Femur (tissue), 1 donor: ENCODE data around the gene PPFIBP2.

ENCODE experiments used
- DNase-seq: peaks from one replicate; pipeline ENCODE4 v3.0.0-alpha.2; 2017

PPFIBP2 gene

DNA sequence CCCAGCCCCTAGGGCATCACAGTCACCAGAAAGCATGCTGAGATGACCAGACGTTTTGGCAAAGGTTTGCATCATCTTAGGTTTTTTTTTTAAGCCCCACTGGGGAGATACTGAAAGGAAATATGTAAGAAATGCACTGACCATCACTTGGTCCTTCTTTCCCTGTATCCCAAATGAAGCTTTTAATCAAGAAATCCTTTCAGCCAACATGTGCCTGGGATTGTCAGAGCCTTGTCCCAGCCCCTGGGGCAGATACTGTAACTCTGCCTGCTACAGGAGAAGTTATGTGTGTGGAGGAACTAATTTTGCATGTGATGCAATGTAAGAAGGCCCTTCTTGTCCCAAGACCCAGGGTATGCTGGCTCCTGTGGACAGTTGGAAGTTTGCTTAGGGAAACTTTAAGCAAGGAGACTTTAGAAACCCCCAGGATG, 65.6 kb downstream of the PPFIBP2 start:
- peak; percentile 61 for DNase-seq

DNA sequence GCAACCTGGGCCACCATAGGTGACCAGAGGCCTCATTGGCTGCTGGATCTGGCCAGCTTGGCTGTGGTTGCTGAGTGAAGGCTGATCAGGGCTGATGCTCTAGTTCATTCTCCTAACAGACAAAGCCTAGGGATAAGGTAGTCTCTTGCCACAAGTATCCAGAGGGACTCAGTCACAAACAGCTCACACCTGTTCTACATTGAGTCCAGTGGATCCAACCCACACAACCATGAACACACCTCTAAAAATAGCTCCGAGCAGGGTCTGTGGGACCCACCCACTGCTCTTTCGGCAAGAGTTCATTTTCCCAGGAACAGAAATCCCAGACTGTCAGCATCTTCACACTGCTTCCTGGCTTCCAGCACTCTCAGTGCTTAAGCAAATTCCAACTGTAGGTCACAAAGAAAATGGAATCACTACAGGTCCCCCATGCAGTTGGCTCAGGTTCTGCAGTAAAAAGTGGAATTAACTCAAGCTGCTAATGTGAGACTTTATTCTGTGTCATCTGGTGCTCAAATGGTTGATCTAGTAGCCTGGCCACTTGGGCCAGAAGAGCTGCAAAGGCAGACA, 67.3 kb downstream of the PPFIBP2 start:
- no peak for DNase-seq

DNA sequence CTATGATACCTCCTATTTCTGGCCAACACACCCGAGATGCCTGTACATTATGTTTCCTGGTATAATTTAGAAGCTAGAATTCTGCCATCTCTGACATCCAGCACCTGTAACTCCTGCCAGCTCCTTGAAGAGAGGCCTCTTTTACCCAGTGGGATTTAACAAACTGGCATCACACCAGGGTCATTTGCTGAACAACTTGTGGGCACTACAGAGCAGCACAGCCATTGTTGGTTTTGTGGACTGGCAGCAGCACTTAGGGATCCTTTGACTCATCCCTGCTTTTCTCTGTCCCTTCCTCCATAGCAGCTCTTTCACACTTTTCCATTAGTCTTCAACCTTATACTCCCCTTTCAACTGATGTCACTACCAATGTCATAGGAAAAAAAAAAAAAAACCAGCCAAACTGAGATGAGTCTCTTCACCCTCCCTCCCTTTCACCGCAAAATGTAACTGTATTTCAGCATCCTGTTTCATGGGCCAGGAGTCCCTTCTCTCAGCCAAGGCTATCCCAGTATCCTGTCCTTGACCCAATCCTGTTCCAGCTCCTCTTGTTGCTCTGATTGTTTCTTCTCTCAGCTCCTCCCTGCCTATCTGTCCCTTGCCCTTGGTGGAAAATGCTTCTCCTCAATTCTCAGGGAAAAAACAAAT, 68.7 kb downstream of the PPFIBP2 start:
- DNase-seq: no peak

DNA sequence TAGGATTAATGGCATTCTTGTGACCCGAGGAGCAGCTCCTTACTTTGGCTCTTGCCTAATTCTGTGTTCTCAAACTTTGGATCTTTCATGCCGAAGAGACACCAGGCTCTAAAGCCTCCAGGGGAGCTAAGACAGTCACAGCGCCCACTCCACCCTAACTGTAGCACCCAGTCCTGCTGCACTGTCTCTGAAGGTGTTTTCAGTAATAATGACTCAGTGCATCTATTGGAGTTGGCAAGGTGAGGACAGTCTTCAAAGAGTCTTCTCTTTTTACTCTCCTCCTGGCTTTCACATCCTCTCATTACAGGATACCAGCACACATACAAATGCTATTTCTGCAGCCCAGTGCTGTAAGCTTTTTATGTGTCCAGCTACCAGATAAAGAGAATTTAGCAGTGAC, 69.4 kb downstream of the PPFIBP2 start:
- DNase-seq: no peak

DNA sequence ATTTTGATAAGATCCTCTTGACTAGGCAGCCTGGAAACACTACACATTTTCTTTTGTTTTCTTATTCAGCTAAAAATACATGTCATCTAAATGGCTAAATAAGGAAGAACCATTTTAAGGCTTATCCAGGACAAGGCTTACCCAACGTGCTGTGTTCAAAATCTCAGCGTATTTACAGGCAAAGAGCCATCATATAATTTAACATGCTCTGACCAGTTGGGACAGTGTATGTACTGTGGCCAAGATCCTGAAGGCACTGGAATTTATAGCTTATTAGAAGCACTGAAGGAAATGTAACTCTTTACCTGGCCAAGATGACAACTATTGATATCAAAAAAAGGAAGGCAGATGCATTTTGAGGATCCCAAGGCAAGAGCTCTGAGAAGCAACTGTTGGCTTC, 71.1 kb downstream of the PPFIBP2 start:
- no peak for DNase-seq

DNA sequence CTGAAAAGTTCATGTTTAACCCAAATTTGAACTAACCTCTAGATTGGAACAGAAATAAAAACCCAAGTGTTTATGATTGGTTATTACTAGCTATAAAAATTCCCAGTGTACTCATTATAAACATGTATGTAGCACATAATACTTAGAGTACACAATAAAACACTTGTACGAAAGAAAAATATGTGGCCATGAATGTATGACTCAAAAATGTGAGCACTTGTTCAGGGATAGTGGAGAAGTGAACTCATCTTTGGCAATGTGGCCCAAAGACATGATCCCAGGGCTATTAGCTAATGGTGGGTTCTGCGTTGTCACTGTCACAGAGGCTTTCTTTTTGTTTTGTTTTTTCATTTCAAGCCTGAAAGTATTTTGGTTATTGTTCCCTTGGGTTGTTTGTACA, 72.0 kb downstream of the PPFIBP2 start:
- no peak for DNase-seq

DNA sequence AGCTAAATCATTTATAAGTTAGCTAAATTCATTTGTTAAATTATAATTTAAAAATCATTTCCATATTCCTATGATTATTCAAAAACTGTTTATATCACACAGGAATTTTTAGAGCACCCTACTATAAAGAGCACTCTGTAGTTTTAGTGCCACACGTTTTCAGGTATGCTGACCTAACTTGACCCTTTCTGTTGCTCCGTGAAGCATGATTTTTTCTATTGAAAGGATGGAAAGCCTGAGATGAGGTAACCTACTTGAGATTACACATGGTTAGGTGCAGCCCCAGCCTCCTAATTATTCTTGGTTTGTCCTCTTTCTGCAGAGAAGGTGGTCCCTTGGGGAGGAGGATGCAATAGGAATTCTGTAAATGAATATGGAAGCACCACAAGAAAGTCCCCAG, 72.6 kb downstream of the PPFIBP2 start:
- DNase-seq: no peak

DNA sequence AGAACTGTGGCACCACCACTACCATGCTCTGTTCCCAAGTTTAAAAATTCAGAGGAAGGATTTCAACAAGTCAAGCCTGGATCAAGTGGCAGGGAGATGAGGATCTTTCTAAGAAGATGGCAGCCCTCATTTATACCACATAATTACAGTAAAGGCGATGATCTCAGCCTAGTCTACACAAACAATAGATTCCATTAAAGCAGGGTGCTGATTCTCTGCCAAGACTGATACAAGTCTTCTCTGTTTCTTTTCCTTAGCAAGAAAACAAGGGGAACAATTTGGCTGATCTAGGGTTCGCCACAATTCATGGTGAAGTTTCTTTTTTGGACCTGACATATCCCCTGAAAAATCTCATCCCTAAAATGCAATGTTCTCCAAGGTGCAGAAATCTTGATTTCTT, 73.9 kb downstream of the PPFIBP2 start:
- no peak for DNase-seq

DNA sequence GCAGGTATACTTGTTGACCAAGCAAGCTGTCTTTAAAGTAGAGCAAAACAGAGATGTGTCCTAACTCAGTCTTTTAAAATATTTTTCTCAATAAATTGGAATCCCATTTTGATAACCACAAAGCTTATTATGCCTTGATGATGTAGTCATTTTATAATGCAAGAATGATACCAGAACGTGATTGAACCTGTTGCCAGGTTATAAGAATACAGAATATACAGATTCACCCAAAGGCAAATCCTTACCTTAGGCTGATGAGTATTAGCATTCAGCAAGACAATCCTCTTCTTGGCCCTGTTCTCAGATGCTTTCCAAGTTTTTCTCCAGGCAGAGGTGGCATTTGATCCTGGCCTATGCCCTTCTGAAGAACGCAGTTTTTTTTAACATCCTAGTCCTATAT, 76.1 kb downstream of the PPFIBP2 start:
- DNase-seq: no peak

DNA sequence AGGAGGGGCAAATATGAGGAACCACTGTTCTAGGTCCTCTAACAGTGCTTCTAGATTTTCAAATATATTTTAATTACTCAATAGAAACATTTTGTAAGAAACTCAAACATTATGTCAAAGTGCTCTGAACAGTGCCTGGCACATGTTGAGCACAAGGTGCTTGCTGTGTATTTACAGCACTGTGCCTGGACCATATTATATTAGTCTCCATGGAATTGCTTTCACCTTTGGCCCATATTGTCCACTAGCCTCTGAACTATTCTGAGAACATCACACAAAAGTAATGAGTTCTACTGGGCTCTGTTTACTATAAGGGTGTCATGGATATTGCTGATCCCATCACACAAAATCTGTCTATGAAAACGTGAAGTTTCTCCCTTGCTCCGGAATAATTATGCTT, 76.7 kb downstream of the PPFIBP2 start:
- no peak for DNase-seq

DNA sequence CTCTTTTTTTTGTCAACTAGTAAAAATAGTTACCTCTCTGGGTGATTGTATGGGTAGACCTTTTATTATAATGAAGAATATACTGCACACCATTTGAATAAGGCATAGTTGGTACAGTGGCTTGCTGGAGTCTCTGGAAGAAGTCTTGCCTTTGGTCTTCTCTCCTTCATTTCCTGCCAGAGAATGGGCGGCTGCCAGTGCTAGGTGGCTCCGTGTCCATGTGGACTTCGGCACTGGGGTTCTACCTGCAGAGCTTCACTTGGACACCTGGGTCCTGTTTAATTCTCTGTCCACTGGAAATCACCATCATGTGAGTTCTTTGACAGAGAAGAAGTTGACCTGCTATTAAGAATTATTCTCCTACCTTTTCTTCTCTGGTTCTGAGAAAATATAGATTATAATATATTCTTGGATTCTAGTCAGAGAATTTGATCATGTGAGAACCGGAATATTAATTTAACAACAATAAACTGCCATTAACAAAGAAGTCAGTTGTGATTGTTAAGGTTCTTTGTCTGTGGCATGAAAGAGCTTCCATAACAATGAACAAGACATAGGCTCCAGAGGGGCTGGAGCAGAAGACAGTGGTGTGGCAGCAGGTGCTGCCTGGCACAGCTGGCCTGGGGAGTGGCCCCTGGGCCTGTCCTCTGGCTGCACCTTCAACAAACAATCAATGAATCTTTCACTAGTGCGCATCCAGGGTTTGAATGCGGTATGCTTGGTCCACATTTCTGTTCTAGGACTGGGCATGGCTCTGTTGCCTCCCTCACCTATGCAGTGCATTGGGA, 77.5 kb downstream of the PPFIBP2 start:
- no peak for DNase-seq

DNA sequence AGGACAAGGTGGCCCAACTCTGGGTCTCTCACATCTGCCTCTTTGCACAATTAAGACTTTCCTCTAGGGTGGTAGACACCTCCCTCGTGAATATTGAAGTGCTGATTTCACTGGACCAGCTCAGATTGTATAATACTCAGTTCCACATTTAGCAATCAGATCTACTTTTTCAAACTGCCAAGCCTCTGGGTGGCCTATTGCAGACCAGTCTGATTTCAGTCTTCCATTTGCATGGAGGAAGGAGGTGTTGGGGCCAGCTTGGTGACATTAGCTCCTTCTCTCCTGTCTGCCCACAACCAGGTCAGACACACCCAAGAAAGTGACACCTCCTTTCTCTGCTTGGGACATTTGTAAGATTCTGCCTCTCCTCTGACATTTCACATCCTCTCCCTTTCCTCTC, 78.2 kb downstream of the PPFIBP2 start:
- DNase-seq: no peak

DNA sequence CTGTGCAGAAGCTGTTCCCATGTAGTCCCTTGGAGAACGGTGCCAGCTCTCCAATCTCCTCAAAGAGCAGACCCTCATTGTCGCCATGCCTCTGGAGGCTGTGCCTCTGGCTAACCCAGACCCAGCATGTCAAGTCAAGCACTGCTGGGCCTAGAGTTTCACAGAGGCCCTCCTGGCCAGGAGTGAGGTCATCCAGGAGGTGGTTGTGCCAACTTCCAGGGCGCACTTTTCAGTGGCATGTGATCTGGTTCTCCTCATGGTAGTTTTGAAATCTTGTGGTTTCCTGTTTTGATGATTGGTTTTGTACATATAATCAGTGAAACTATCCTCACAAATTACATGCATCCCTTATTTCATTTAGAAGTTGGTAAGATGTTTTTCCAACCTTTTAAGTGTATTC, 78.9 kb downstream of the PPFIBP2 start:
- DNase-seq: peak; percentile 50

DNA sequence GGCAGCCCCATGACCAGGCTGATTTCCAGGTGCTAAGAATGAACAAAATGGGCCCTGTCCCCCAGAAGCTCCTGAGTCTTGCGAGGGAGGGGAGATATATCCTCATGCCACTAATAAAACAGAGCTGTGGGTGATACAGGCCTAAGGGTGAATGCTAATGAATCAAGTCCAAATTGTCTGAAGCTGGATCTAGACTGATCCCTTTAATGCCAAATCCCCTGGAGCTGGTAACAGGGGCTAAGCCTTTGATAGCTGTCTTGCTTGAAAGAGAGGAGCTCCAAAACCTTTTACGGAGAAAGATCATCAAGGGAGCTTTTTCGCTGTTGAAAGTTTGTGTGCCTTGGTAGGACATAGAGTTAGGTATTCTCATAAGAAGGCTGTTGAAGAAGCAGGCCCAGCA, 79.7 kb downstream of the PPFIBP2 start:
- no peak for DNase-seq

DNA sequence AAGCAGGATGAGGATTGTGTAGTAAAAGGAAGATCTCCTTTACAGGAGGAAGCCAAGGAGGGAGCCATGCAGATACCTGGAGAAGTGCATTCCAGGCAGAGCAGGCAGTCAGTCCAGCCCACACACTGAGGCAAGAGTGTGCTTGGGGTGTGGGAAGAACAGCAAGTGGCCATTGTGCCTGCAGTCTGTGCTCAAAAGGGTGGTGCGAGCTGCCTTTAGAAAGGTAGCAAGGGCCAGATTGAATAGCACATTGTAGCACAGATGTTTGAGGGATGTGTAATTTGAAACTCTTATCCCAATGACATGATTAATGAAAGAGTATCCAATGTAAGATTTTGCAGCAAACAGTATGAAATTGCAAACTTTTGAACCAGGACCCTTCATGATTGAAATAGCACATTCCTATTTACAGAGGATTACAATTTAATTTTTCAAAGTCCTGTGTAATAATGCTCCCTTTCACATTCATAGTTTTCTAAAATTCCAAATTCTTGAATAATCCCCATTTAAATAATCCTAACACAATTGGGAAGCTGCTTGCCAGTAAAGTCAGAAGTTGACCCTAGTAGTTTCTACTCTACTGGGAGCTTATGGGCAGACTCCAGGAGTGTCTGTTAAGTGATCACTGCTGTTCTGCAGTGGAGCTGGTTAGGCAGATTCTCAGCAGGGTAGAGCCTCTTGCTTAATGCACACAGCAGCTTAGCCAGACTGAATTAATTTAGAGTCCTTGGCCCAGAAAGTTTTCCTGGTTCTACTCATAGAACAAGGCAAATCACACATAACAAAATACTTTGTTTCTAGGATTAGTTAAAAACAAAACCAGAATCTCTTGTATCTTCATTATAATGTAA, 81.4 kb downstream of the PPFIBP2 start:
- no peak for DNase-seq

DNA sequence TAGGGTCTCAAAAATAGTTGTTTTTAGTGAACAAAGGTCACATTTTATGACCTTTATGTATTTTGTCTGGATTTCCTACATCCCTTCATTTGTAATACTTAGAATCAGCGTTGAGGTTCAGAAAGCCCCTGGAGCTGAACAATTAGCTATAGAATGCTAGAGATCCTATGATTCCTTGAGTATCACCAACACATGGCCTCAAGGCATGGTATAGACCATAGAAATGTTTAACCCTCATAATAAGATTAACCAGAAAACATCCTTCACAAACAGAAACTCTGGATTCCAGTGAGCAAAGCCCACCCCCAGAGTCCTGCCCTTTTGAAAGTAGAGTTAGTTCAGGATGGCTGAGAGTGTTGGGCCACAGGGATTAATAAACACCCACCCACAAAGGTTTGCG, 82.2 kb downstream of the PPFIBP2 start:
- no peak for DNase-seq

DNA sequence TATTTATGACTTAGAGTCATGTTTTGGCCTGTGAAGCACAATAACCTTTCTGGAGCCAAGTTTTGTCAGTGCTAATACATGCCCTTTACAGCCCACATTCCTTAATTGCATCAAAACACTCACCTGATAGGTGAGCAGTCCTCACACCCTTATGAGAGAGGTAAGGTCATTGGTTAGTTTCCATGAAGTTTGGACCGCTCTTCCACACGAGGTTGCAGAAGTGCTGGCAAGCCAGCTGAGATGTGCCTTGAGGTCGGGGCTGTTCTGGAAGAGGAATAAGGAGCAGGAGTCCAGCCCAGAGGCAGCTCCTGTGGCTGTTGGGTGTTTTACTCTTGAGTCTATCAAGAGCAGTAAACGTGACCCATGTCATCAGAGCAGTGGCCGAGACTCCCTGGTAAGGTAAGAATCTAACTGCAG, 83.2 kb downstream of the PPFIBP2 start:
- no peak for DNase-seq

DNA sequence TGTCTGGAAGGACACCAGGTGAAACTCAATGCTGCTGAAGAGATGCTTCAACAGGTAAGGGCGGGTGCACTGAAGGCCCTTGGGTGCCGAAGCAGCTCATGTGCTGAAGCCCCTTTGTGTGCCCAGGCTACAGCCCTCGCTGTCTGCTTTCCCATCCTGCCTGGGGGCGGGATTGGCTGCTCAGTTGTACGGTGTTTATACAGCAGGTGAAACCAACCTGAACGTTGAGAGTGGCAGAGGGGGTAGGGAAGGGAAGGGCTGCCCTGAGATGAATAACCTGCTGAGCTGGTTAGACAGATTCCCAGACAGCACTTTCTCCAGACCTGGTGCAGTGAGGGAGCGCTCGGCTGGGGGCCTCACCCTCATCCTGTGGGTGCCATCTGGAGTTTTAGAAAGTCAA, 83.8 kb downstream of the PPFIBP2 start:
- DNase-seq: no peak

DNA sequence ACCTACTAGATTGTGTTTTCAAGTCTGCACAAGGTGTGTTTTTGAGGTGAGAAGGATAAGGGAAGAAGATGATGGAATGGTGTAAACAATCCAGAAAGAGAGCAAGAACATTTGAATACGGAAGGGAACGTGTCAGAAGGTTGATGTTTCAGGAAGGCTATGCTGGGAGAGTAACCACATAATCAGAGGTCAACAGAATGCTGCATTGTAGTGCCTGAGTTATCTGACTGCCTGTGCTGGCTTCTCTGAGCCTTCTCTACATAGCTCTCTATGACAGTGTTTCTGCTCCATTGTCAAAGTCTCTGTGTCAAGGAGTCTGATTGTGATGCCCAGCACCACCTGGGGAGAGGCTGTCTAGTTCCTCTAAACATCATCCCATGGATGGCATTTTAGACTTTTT, 85.4 kb downstream of the PPFIBP2 start:
- no peak for DNase-seq

DNA sequence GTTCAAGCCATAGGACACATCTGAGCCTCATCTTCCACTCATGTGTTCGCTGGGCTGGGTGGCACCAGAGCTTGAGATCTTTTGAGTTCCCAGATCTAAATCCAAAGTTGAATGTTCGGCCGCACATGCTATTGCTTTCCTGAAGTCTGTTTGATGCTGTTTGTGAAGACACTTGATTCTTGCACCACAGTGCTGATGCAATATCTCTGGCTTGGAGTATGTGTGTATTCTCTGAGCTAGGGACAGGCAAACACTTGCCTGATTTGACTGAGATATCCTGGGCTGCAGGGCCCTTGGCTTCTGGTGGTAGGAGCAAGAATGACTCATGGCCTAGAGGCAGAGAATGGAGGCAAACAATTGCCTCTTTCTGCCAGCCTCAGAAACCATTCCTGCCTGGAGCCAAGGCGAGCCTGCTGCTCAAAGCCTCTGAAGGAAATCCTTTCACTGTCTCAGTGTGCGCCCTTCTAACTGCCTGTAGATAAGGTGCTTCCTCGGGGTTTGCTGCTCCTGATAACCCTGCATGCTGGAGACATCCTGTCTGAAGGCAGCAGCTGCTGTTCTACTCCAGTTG, 86.5 kb downstream of the PPFIBP2 start:
- DNase-seq: no peak

DNA sequence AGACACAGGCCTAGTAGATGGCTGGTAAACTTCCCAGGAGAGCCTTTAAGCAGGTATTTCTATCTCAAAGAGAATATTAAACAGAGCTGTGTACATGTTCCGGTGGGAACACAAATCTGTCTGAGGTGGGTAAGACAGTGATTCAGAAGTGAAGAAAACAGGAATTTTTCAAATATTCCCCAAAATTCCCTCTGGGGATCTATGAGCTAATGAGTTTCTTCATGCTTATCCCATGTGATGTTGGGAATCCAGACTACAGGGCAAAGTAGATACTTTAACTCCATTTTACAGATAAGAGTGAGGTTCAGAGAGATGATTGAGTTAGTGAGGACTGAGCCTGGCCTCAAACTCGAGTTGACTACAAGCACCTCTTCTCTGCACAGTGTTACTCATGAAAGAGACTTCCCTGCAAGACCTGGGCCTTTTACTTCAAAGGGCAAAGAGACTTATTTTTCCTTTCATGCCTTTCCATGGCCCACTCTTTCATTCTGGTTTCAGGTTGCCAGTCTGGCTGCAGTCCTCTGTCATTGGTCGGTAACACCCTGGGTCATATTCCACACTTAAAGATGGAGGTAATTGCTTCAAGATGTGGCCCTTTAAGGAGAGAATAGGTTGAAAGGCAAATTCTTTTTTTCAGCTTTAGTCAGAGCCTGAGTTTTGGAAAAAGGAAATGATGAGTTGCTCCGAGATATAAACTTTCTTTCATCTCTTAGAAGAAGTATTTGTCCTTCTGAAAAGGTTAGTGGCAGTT, 89.4 kb downstream of the PPFIBP2 start:
- DNase-seq: no peak

DNA sequence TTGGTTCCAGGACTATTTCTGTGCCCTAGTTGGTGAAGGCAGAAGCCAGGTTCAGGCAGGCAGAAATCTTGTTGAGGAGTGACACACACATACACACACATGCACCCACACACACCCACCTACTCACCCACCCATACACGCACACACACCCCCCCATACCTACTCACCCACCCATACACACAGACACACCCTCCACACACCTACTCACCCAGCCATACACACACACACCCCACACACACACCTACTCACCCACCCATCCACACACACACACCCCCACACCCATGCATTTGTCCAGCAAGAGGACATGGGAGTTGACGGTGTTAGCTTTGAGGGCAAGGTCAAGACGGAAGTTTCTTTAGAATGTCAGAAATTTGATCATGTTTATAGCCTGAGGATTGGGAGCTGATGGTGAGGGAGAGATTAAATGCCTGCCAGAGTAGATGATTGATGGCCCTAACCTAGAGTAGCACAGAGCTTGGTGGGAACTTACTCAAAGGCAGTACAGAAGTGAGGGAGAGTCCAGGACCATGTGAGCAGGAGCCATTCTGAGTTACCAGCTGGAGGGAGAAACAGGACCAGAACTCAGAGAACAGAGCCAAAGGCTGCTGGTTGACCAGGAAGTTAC, 90.6 kb downstream of the PPFIBP2 start:
- no peak for DNase-seq
